A673 (cell line): ENCODE results near the gene SLC9A5.

Source experiments
- CTCF ChIP-seq: fragments of 300-800, 200-600 bp; sonication (generic); conservative IDR thresholded peaks from 2 replicates; pipeline ENCODE4 v1.5.1; 2017; ENCODE audit warnings: low read depth, mild to moderate bottlenecking, antibody characterized with exemption, low read length, moderate library complexity, mixed read lengths
- EZH2 ChIP-seq: fragments of 200-600 bp; sonication (generic); IDR thresholded peaks from 2 replicates; pipeline ENCODE4 v1.6.1; 2017; ENCODE audit warnings: borderline replicate concordance, low read depth, mild to moderate bottlenecking, mixed read lengths, antibody characterized with exemption, low read length; ENCODE audit not compliant: poor library complexity, severe bottlenecking

GRCh38 chr16:67207249-67208091 lies 41.3 kb upstream of the SLC9A5 start:
- TF ChIP-seq EZH2 (no peak), CTCF (no peak)
